HepG2 (cell line): ENCODE data around the gene HUNK. TPM values are rescaled to one million over a fixed set of nuclear protein-coding genes. Genes with fewer than 3 reads are reported as not detected.
A peak's percentile ranks its signal among the peaks of the same experiment; 100 is the strongest.

Source experiments
- AGO2 ChIP-seq: fragments of 200-400 bp; formaldehyde crosslinking; optimal IDR thresholded peaks from 2 replicates; pipeline ENCODE3; 2017; ENCODE audit warnings: mild to moderate bottlenecking, low read depth, low read length, moderate library complexity
- CENPBD1 ChIP-seq: sonication (generic); formaldehyde crosslinking; IDR thresholded peaks from 2 replicates; pipeline ENCODE4 v1.8.0; 2022; ENCODE audit warnings: missing genetic modification reagents, low read depth, mild to moderate bottlenecking, borderline replicate concordance
- MEF2D ChIP-seq: sonication (generic); formaldehyde crosslinking; IDR thresholded peaks from 2 replicates; pipeline ENCODE4 v1.5.1; 2020; ENCODE audit warnings: mild to moderate bottlenecking, missing genetic modification reagents
- RBFOX2 ChIP-seq: fragments of 200-400 bp; formaldehyde crosslinking; IDR thresholded peaks from 2 replicates; pipeline ENCODE4 v1.6.1; 2017; ENCODE audit warnings: low read depth, mild to moderate bottlenecking, low read length
- TMF1 ChIP-seq: sonication (generic); formaldehyde crosslinking; IDR thresholded peaks from 2 replicates; pipeline ENCODE4 v1.8.1; 2022; ENCODE audit warnings: low read depth, missing genetic modification reagents
- ZBTB33 ChIP-seq: sonication (generic); formaldehyde crosslinking; IDR thresholded peaks from 2 replicates; pipeline ENCODE4 v1.4.0; 2020; ENCODE audit warnings: missing genetic modification reagents
- ZFP82 ChIP-seq: sonication (generic); formaldehyde crosslinking; IDR thresholded peaks from 2 replicates; pipeline ENCODE4 v1.5.1; 2020; ENCODE audit warnings: mild to moderate bottlenecking, missing genetic modification reagents, borderline replicate concordance
- ZNF20 ChIP-seq: sonication (generic); formaldehyde crosslinking; IDR thresholded peaks from 2 replicates; pipeline ENCODE4 v1.4.0; 2020; ENCODE audit warnings: mild to moderate bottlenecking, moderate library complexity, missing genetic modification reagents
- ZNF446 ChIP-seq: sonication (generic); formaldehyde crosslinking; IDR thresholded peaks from 2 replicates; pipeline ENCODE4 v1.5.0; 2020; ENCODE audit warnings: mild to moderate bottlenecking, missing genetic modification reagents
- ZNF576 ChIP-seq: sonication (generic); formaldehyde crosslinking; IDR thresholded peaks from 2 replicates; pipeline ENCODE4 v1.4.0; 2020; ENCODE audit warnings: mild to moderate bottlenecking, missing genetic modification reagents
- ZNF709 ChIP-seq: sonication (generic); formaldehyde crosslinking; IDR thresholded peaks from 2 replicates; pipeline ENCODE4 v1.5.0; 2020; ENCODE audit warnings: mild to moderate bottlenecking, missing genetic modification reagents
- ZNF768 ChIP-seq: sonication (generic); formaldehyde crosslinking; IDR thresholded peaks from 2 replicates; pipeline ENCODE4 v1.4.0; 2020; ENCODE audit warnings: missing genetic modification reagents
- polyA plus RNA-seq, 8 experiments: library from polyadenylated mRNA; depleted of rRNA in 3 of 8; stranded (reverse) in 7 of 8; unstranded in 1 of 8; fragments of >200 nt; fragmentation: Illumina TruSeq in 4 of 8; extraction: Trizol in 4 of 8; gene quantifications; 2 replicates each; pipeline versions ENCODE4 v1.2.1 to v1.2.3, GENCODE V29; 2011 to 2016; ENCODE audit warnings: low read depth in 4 of 8, missing spikeins in 1 of 8, mixed read lengths in 1 of 8; ENCODE audit not compliant: insufficient read depth in 1 of 8
- total RNA-seq, 5 experiments: library from RNA; depleted of rRNA; stranded (reverse); fragments of >200 nt; fragmentation: Illumina TruSeq; extraction: Trizol; gene quantifications; 2 replicates each; pipeline ENCODE4 v1.2.3, GENCODE V29; 2016; ENCODE audit warnings: low read depth in 1 of 5

The HUNK gene
- total and polyA plus RNA-seq, 2 of the 13 experiments (the other 11 are each of a cell fraction or from before 2014, with no cell fraction given): 1.8 to 1.9 TPM

GRCh38 chr21:31874812-31875212 lies 2.0 kb downstream of the HUNK start (continued):
- TF ChIP-seq CENPBD1: no peak
- 0 out of 2 replicates have a peak, but pooled peaks have one; percentile 10 for TF ChIP-seq ZBTB33 (CRISPR knock-in tag)
- TF ChIP-seq ZNF446 (CRISPR knock-in tag): no peak
- no peak for TF ChIP-seq ZNF709 (CRISPR knock-in tag)
- TF ChIP-seq MEF2D (CRISPR knock-in tag): no peak
- no peak for TF ChIP-seq ZNF576 (CRISPR knock-in tag)
- peak; percentile 24 for TF ChIP-seq AGO2
- no peak for TF ChIP-seq ZFP82
- no peak for TF ChIP-seq TMF1 (CRISPR knock-in tag)
- no peak for TF ChIP-seq ZNF768
- TF ChIP-seq ZNF20 (CRISPR knock-in tag): no peak
- 0 out of 2 replicates have a peak, but pooled peaks have one; percentile 21 for TF ChIP-seq RBFOX2
- TF ChIP-seq, all 625 proteins: peak for 6
